AG04449 (cell line): ENCODE results near the gene GSTM2.
"Not testable (repeated sequence)": the region's sequence is repeated elsewhere in the genome, so short reads cannot be mapped to it uniquely, and the experiment has no call there.

ENCODE experiments used
- CTCF ChIA-PET: fragments of 350-600 bp; formaldehyde crosslinking; extraction: SDS; loops from one replicate; lab custom pipeline; 2021; ENCODE audit warnings: antibody characterized with exemption; lab: Yijun Ruan, JAX
- POLR2A ChIA-PET: fragments of 400-600, 350-600 bp; formaldehyde crosslinking; extraction: SDS; loops from one replicate; lab custom pipeline; 2020; ENCODE audit warnings: antibody characterized with exemption, inconsistent platforms; lab: Yijun Ruan, JAX
- DNase-seq: peaks from one replicate; pipeline ENCODE4 v3.0.0-alpha.2; 2010; ENCODE audit warnings: low read depth, low spot score
- H3K4me3 ChIP-seq: 2 replicates; pipeline ENCODE4 v1.5.1; 2011; ENCODE audit warnings: low read depth, mild to moderate bottlenecking, control low read depth, low read length
- TF ChIP-seq, protein P1 (sequence below): IDR thresholded peaks from one replicate; pipeline ENCODE4 v1.5.1; 2011; ENCODE audit warnings: mild to moderate bottlenecking, moderate library complexity, low read length, control low read depth, inconsistent platforms; ENCODE audit not compliant: insufficient read depth; ENCODE audit errors: missing control alignments

Gene GSTM2

DNA sequence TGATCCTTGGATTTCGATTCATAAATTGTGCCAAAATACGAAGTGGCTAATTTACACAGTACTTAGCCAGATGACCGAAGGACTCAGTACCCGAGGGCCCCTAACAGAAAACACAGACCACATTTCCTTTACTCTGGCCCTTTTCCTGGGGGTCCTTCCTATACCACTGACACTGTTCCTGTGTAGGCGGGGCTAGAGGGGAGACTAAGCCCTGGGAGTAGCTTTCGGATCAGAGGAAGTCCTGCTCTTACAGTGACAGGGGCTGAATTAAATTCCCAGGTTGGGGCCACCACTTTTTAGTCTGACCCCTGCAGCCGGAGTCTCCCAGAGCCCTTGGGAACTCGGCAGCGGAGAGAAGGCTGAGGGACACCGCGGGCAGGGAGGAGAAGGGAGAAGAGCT, 19.3 kb downstream of the GSTM2 start:
- CTCF ChIA-PET = not testable (repeated sequence)

GRCh38 chr1:109687641-109688499, 20.0 kb downstream of the GSTM2 start, which contains the start of gene GSTM1:
Gene GSTM1, plus strand, starts transcription at chr1:109687817. Its CDS starts 57 bp downstream, at chr1:109687874.
- TF ChIP-seq, protein P1, sequence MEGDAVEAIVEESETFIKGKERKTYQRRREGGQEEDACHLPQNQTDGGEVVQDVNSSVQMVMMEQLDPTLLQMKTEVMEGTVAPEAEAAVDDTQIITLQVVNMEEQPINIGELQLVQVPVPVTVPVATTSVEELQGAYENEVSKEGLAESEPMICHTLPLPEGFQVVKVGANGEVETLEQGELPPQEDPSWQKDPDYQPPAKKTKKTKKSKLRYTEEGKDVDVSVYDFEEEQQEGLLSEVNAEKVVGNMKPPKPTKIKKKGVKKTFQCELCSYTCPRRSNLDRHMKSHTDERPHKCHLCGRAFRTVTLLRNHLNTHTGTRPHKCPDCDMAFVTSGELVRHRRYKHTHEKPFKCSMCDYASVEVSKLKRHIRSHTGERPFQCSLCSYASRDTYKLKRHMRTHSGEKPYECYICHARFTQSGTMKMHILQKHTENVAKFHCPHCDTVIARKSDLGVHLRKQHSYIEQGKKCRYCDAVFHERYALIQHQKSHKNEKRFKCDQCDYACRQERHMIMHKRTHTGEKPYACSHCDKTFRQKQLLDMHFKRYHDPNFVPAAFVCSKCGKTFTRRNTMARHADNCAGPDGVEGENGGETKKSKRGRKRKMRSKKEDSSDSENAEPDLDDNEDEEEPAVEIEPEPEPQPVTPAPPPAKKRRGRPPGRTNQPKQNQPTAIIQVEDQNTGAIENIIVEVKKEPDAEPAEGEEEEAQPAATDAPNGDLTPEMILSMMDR = no peak
- POLR2A ChIA-PET = no interaction called here
- DNase-seq = no peak
- CTCF ChIA-PET = no interaction called here
- no peak within 1 kb of the TSS for H3K4me3 ChIP-seq

More for the DNA sequence above, 19.3 kb downstream of the GSTM2 start:
- H3K4me3 ChIP-seq, POLR2A ChIA-PET, DNase-seq: not testable (repeated sequence)

- ChIA-PET CTCF (no interaction called here), POLR2A (no interaction called here)
- H3K4me3 ChIP-seq = no peak overlapping the region
- no peak for DNase-seq
- TF ChIP-seq, protein P1 = no peak
Measured at GRCh38 chr1:109689844-109690405, 22.1 kb downstream of the GSTM2 start.

DNA sequence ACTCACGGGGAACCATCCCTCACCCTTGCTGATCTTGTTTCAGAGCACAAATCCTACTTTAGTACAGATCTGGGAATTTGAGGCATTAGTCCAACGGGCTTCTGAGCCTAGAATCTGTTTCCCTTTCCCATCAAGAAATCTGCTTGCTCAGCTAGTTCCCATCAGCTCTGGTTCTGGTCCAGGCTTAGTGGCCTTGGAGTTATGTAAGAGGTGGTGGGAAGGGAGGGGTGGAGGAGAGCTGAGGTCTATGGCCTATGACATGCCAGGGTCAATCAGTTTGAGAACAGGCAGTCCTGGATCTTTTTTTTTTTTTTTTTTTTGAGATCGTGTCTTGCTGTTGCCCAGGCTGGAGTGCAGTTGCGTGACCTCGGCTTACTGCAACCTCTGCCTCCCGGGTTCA, 23.9 kb downstream of the GSTM2 start:
- no peak for DNase-seq
- TF ChIP-seq, protein P1 = no peak
- CTCF ChIA-PET = no interaction called here
- POLR2A ChIA-PET = no interaction called here
- no peak overlapping the region for H3K4me3 ChIP-seq

DNA sequence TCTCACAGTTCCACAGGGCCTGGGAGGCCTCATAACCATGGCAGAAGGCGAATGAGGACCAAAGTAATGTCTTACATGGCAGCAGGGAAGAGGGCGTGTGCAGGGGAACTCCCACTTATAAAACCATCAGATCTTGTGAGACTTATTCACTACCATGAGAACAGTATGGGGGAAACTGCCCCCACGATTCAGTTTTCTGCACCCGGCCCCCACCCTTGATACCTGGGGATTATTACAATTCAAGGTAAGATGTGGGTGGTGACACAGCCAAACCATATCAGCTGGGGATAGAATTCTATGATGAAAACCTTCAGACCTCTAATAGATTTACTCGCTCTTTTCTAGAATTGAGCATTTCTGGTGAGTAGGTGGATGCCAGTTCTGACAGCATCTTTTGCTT, 26.5 kb downstream of the GSTM2 start:
- POLR2A ChIA-PET, H3K4me3 ChIP-seq, DNase-seq, CTCF ChIA-PET: not testable (repeated sequence)

- CTCF ChIA-PET = not testable (repeated sequence)
Measured at GRCh38 chr1:109695138-109695537, 27.3 kb downstream of the GSTM2 start.

DNA sequence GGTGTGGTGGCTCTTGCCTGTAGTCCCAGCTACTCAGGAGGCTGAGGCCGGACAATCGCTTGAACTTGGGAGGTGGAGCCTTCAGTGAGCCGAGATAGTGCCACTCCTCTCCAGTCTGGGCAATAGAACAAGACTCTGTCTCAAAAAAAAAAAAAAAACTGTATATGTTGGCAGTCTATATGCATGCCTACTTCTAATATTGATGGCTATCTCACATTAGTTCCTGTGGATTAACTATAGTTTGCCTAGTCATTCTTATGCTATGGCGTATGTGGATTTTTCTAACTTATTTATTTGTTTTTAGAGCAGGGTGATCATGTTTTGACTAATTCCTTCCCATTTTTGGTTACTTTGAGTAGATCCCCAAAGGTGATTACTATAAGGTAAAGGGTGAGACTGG, 29.2 kb downstream of the GSTM2 start:
- DNase-seq = no peak
- ChIA-PET CTCF (no interaction called here), POLR2A (no interaction called here)
- TF ChIP-seq, protein P1 = no peak
- H3K4me3 ChIP-seq = no peak overlapping the region

More at GRCh38 chr1:109695138-109695537, 27.3 kb downstream of the GSTM2 start:
- DNase-seq, H3K4me3 ChIP-seq, POLR2A ChIA-PET: not testable (repeated sequence)

- DNase-seq, CTCF ChIA-PET, H3K4me3 ChIP-seq, POLR2A ChIA-PET: not testable (repeated sequence)
Measured at GRCh38 chr1:109697861-109698260, 30.0 kb downstream of the GSTM2 start.

- H3K4me3 ChIP-seq, CTCF ChIA-PET, POLR2A ChIA-PET, DNase-seq: not testable (repeated sequence)
Measured at GRCh38 chr1:109702940-109703339, 35.1 kb downstream of the GSTM2 start.
